Stimulated activated naive CD8-positive, alpha-beta T cell treated with anti-CD3 and anti-CD28 coated beads, Interleukin-15, Interleukin-2, amounts not matched to agents 100 ng/mL and 50 ng/mL, for 24 hours (primary cell): ENCODE results near the gene MYLIP.
A peak's percentile ranks its signal among the peaks of the same experiment; 100 is the strongest.
"Not testable (repeated sequence)": the region's sequence is repeated elsewhere in the genome, so short reads cannot be mapped to it uniquely, and the experiment has no call there.

Source experiments
- H3K27ac Mint-ChIP-seq: one replicate; pipeline ENCODE4 v1.8.0; 2021; ENCODE audit warnings: mild to moderate bottlenecking, mixed read lengths
- H3K27me3 Mint-ChIP-seq: one replicate; pipeline ENCODE4 v1.8.0; 2021; ENCODE audit warnings: mixed read lengths
- H3K36me3 Mint-ChIP-seq: one replicate; pipeline ENCODE4 v1.8.0; 2021; ENCODE audit warnings: low read depth, mixed read lengths
- H3K4me1 Mint-ChIP-seq: one replicate; pipeline ENCODE4 v1.8.0; 2021; ENCODE audit warnings: low read depth, mixed read lengths
- H3K4me3 Mint-ChIP-seq: one replicate; pipeline ENCODE4 v1.8.0; 2021; ENCODE audit warnings: mild to moderate bottlenecking, mixed read lengths
- H3K9me3 Mint-ChIP-seq: one replicate; pipeline ENCODE4 v1.8.0; 2021; ENCODE audit warnings: mixed read lengths

The MYLIP gene

GRCh38 chr6:16166871-16167608 is 38.2 kb downstream of the MYLIP start:
- H3K27ac Mint-ChIP-seq = no peak overlapping the region
- no peaks in the 10 kb centered on the region for H3K9me3 Mint-ChIP-seq
- no peak overlapping the region for H3K4me3 Mint-ChIP-seq
- H3K27me3 Mint-ChIP-seq = peaks cover 4% of the 10 kb centered on the region
- H3K4me1 Mint-ChIP-seq = peaks cover 49% of the 10 kb centered on the region
- H3K36me3 Mint-ChIP-seq = no peaks in the 10 kb centered on the region

DNA sequence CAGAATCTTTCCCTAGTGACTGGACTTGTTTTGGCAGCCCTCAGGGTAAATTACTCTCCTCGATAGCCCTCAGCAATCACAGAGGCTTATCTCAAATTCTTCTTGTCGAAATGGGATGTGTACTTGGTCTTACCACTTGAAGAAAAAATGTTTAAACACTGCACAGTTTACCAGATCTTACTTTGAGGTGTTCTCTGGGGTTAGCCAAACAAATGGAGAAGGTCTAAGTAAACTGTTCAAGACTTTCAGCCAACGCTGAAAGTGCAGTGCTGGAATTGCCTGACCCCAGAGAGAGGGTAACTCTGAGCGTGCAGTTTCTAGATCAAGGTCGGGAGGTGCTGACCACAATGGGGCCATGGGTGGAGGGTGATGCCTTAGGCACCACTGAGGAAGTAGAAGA is 39.2 kb downstream of the MYLIP start:
- peak overlapping the region; percentile 1 for H3K4me3 Mint-ChIP-seq
- H3K9me3 Mint-ChIP-seq = no peaks in the 10 kb centered on the region
- peaks cover 39% of the 10 kb centered on the region for H3K4me1 Mint-ChIP-seq
- peaks cover 4% of the 10 kb centered on the region for H3K27me3 Mint-ChIP-seq
- H3K27ac Mint-ChIP-seq = no peak overlapping the region
- no peaks in the 10 kb centered on the region for H3K36me3 Mint-ChIP-seq

- H3K9me3 Mint-ChIP-seq = no peaks in the 10 kb centered on the region
- peaks cover 4% of the 10 kb centered on the region for H3K27me3 Mint-ChIP-seq
- peaks cover 32% of the 10 kb centered on the region for H3K4me1 Mint-ChIP-seq
- H3K4me3 Mint-ChIP-seq = no peak overlapping the region
- H3K27ac Mint-ChIP-seq = no peak overlapping the region
- H3K36me3 Mint-ChIP-seq = no peaks in the 10 kb centered on the region
These were observed 40.0 kb downstream of the MYLIP start for GRCh38 chr6:16168858-16169257.

GRCh38 chr6:16171400-16171799 is 42.5 kb downstream of the MYLIP start:
- Mint-ChIP-seq H3K36me3 (no peaks in the 10 kb centered on the region), H3K9me3 (no peaks in the 10 kb centered on the region), H3K27me3 (peaks cover 4% of the 10 kb centered on the region), H3K27ac (no peak overlapping the region), H3K4me1 (peaks cover 33% of the 10 kb centered on the region), H3K4me3 (no peak overlapping the region)

DNA sequence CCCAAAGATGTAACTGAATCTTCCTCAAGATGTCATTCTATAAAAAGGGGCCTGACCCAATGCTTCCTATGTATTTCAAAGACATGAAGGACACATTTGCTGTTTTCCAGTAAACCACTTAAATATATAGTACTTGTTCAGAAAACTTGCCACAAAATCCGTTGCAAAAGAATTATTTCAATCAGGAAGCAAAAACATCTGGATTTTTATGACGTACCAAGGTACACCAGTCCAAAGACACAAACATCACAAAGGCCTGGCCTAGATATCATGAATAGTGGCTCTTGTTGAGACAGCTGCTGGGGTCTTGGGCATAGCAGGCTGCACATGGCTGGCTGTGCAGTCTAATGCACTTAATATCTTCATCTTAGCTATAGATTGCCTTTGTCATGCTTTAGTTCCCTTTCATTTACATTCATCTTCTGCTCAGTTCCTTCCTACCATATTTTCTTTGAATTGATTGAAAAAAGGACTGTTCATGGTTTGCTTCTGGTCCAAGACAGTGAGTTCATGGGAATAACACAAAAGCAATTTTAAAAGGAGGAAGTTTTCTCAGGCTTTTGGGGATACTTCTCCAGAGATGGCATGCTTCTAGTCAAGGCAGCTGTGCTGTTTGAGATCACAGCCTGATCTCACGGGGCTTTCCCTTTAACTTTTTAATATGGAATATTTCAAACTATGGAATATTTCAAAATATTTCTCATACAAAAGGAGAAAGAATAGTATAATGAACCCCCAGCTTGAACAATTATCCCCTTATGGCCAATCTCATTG is 44.5 kb downstream of the MYLIP start:
- no peak overlapping the region for H3K27ac Mint-ChIP-seq
- H3K36me3 Mint-ChIP-seq = peaks cover 4% of the 10 kb centered on the region
- H3K4me3 Mint-ChIP-seq = no peak overlapping the region
- peaks cover 8% of the 10 kb centered on the region for H3K9me3 Mint-ChIP-seq
- peaks cover 18% of the 10 kb centered on the region for H3K4me1 Mint-ChIP-seq
- H3K27me3 Mint-ChIP-seq = no peaks in the 10 kb centered on the region

DNA sequence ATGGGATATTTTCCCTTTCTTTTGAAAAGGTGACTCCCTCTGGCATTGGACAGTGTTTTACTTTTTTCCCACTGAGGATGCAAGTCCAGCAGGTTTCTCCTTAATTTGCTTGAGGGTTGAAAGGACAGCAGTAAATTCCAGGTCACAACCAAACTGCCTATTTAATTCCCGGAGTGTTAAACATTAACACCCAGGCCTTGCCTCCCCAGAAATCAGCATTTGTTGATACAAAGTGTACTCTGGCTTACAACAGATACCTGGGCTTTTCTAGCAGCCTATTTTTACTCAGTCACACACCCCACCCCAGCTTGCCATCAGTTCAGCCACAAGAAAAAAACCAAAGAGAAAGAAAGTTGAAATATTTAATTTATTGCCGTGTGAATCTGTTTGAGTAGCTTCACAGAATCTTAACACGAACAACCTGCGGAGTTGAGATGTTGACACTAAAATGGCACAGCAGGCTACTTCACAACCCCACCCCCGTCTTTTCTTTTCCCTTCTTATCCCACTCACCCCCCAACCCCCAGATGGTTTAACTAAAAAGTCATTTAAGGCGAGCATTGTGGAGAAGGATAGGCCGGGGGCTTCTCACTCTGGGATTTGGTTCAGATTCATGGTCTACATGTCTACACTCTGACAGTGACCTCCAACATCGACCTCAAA is 45.7 kb downstream of the MYLIP start:
- peaks cover 16% of the 10 kb centered on the region for H3K4me1 Mint-ChIP-seq
- no peak overlapping the region for H3K27ac Mint-ChIP-seq
- no peaks in the 10 kb centered on the region for H3K27me3 Mint-ChIP-seq
- peaks cover 4% of the 10 kb centered on the region for H3K36me3 Mint-ChIP-seq
- peaks cover 13% of the 10 kb centered on the region for H3K9me3 Mint-ChIP-seq
- H3K4me3 Mint-ChIP-seq = no peak overlapping the region

GRCh38 chr6:16176600-16176999 is 47.7 kb downstream of the MYLIP start:
- not testable (repeated sequence) for H3K4me3 Mint-ChIP-seq, H3K27ac Mint-ChIP-seq, H3K36me3 Mint-ChIP-seq, H3K27me3 Mint-ChIP-seq
- Mint-ChIP-seq H3K4me1 (peaks cover 24% of the 10 kb centered on the region), H3K9me3 (peaks cover 14% of the 10 kb centered on the region)

- Mint-ChIP-seq H3K4me1 (peaks cover 23% of the 10 kb centered on the region), H3K27ac (no peak overlapping the region), H3K36me3 (peaks cover 4% of the 10 kb centered on the region)
These were observed 49.0 kb downstream of the MYLIP start for GRCh38 chr6:16177881-16178280.

GRCh38 chr6:16178351-16178750 is 49.5 kb downstream of the MYLIP start:
- Mint-ChIP-seq H3K4me1 (peaks cover 27% of the 10 kb centered on the region), H3K36me3 (peaks cover 4% of the 10 kb centered on the region), H3K27ac (no peak overlapping the region), H3K4me3 (no peak overlapping the region), H3K27me3 (no peaks in the 10 kb centered on the region), H3K9me3 (peaks cover 16% of the 10 kb centered on the region)

More at GRCh38 chr6:16177881-16178280, 49.0 kb downstream of the MYLIP start:
- peaks cover 16% of the 10 kb centered on the region for H3K9me3 Mint-ChIP-seq
- no peaks in the 10 kb centered on the region for H3K27me3 Mint-ChIP-seq
- H3K4me3 Mint-ChIP-seq = no peak overlapping the region

- Mint-ChIP-seq H3K27me3 (no peaks in the 10 kb centered on the region), H3K4me1 (peaks cover 29% of the 10 kb centered on the region), H3K27ac (no peak overlapping the region), H3K36me3 (peaks cover 4% of the 10 kb centered on the region), H3K9me3 (peaks cover 16% of the 10 kb centered on the region), H3K4me3 (no peak overlapping the region)
These were observed 50.2 kb downstream of the MYLIP start for GRCh38 chr6:16179063-16179462.

- H3K27me3 Mint-ChIP-seq = no peaks in the 10 kb centered on the region
- peak overlapping the region; percentile 50 for H3K27ac Mint-ChIP-seq
- H3K9me3 Mint-ChIP-seq = peaks cover 16% of the 10 kb centered on the region
- peaks cover 4% of the 10 kb centered on the region for H3K36me3 Mint-ChIP-seq
- H3K4me3 Mint-ChIP-seq = peak overlapping the region; percentile 73
- peaks cover 23% of the 10 kb centered on the region for H3K4me1 Mint-ChIP-seq
These were observed 51.1 kb downstream of the MYLIP start for GRCh38 chr6:16179970-16180431.

DNA sequence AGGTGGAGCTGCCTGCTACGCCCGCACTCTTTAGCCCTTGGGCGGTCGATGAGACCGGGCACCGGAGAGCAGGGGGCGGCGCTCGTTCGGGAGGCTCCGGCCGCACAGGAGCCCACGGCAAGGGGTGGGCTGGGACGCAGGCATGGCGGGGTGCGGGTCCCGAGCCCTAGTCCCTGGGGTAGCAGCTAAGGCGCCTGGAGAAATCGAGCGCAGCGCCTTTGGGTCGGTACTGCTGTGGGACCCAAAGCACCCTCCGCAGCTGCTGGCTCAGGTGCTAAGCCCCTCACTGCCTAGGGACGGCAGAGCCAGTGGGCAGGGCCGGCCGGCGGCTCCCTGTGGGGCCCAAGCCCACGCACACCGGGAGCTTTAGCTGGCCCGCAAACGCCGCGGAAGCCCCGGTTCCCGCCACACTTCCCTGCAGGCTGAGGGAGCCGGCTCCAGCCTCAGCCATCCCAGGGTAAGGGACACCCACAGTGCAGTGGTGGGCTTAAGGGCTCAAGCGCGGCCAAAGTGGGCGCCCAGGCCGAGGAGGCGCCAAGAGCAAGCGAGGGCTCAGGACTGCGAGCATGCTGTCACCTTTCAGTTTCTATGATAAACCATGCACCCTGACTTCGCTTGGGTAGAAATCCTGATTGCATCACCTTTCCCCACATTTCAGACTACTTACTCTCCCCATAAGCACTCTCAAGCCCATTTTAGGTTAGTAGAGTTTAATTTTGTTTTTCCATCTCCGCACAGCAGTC is 52.0 kb downstream of the MYLIP start:
- peaks cover 23% of the 10 kb centered on the region for H3K4me1 Mint-ChIP-seq
- peaks cover 4% of the 10 kb centered on the region for H3K36me3 Mint-ChIP-seq
- no peaks in the 10 kb centered on the region for H3K27me3 Mint-ChIP-seq
- H3K4me3 Mint-ChIP-seq = peak overlapping the region; percentile 73
- peaks cover 16% of the 10 kb centered on the region for H3K9me3 Mint-ChIP-seq
- H3K27ac Mint-ChIP-seq = peak overlapping the region; percentile 50

GRCh38 chr6:16181439-16182297 is 52.8 kb downstream of the MYLIP start:
- peak overlapping the region; percentile 45 for H3K27ac Mint-ChIP-seq
- H3K4me3 Mint-ChIP-seq = peak overlapping the region; percentile 1
- peaks cover 1% of the 10 kb centered on the region for H3K36me3 Mint-ChIP-seq
- no peaks in the 10 kb centered on the region for H3K27me3 Mint-ChIP-seq
- H3K4me1 Mint-ChIP-seq = peaks cover 23% of the 10 kb centered on the region
- peaks cover 15% of the 10 kb centered on the region for H3K9me3 Mint-ChIP-seq

DNA sequence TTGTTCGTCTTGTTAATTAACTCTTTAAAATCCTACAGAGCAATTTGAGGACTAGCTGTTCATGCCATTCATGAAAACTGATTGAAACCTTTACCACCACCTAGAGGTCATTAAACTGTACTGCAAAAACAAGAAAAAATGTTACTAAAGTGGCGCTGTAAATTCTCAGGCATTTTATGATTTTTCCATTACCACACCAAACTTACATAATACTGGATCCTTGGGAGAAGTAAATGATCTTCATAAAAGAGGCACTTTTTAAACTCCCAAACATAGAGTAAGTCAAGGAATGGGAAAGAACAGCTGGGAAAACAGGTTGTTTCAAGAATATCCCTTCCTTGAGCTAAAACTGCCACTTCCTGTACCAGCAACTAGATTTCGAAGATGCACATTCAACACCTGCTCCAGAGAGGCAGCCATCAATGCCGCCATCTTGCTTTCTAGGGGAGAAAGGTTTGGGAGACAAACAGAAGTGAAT is 54.3 kb downstream of the MYLIP start:
- no peaks in the 10 kb centered on the region for H3K36me3 Mint-ChIP-seq
- H3K9me3 Mint-ChIP-seq = peaks cover 9% of the 10 kb centered on the region
- no peaks in the 10 kb centered on the region for H3K27me3 Mint-ChIP-seq
- no peak overlapping the region for H3K4me3 Mint-ChIP-seq
- no peak overlapping the region for H3K27ac Mint-ChIP-seq
- peaks cover 23% of the 10 kb centered on the region for H3K4me1 Mint-ChIP-seq
